ENCODE measurements around the gene E2F4.

GRCh38 chr16:67201411-67202345 is 9.7 kb downstream of the E2F4 start:
- no peak for TF ChIP-seq ARNTL (CRISPR knock-in tag; IDR thresholded peaks at IDR 0.05; ENCODE audit: borderline replicate concordance, low read depth)
- TF ChIP-seq ZFP3 (CRISPR knock-in tag; IDR thresholded peaks at IDR 0.05): no peak
- no peak for TF ChIP-seq ZFP30 (CRISPR knock-in tag; IDR thresholded peaks at IDR 0.05)
- TF ChIP-seq ZC3H10 (CRISPR knock-in tag; IDR thresholded peaks at IDR 0.05): no peak
- no peak for TF ChIP-seq ZNF70 (CRISPR knock-in tag; IDR thresholded peaks at IDR 0.05)

All from SK-N-SH treated with all-trans-retinoic acid at 6 μM for 48 hours (cell line).